Fibroblast of lung (primary cell): Measurements from ENCODE around the gene PTPN2.

ENCODE experiments used
- EZH2 ChIP-seq: IDR thresholded peaks from 2 replicates; pipeline ENCODE4 v1.5.1; 2012; ENCODE audit warnings: low read length, control low read depth, mild to moderate bottlenecking; ENCODE audit errors: missing control alignments
- TF ChIP-seq, protein P1 (sequence below), 2 donors: IDR thresholded peaks in 1 of 2; conservative IDR thresholded peaks in 1 of 2; 1 replicate in 1 of 2; 2 replicates in 1 of 2; pipeline ENCODE4 v1.5.1; 2011 to 2012; ENCODE audit warnings: low read length in 2 of 2, control low read depth in 1 of 2, inconsistent platforms in 1 of 2, low read depth in 1 of 2, mild to moderate bottlenecking in 1 of 2

GRCh38 chr18:12747530-12748315 is 136.3 kb downstream of the PTPN2 start:
- TF ChIP-seq, protein P1, sequence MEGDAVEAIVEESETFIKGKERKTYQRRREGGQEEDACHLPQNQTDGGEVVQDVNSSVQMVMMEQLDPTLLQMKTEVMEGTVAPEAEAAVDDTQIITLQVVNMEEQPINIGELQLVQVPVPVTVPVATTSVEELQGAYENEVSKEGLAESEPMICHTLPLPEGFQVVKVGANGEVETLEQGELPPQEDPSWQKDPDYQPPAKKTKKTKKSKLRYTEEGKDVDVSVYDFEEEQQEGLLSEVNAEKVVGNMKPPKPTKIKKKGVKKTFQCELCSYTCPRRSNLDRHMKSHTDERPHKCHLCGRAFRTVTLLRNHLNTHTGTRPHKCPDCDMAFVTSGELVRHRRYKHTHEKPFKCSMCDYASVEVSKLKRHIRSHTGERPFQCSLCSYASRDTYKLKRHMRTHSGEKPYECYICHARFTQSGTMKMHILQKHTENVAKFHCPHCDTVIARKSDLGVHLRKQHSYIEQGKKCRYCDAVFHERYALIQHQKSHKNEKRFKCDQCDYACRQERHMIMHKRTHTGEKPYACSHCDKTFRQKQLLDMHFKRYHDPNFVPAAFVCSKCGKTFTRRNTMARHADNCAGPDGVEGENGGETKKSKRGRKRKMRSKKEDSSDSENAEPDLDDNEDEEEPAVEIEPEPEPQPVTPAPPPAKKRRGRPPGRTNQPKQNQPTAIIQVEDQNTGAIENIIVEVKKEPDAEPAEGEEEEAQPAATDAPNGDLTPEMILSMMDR (conservative IDR thresholded peaks at IDR 0.05 in 1 of 2, IDR thresholded peaks at IDR 0.05 in 1 of 2; ENCODE audit: low read depth in 1 of 2, low read length in 2 of 2) = no peak
- TF ChIP-seq EZH2 = no peak
